GM03348 (cell line): ENCODE measurements around the gene LAMP2.

Source experiments
- DNase-seq: peaks from one replicate; pipeline ENCODE4 v3.0.0; 2012; ENCODE audit warnings: low spot score

Gene LAMP2

GRCh38 chrX:120456973-120457372, 12.1 kb downstream of the LAMP2 start:
- peak; percentile 11 for DNase-seq

- DNase-seq: no peak
Measured at GRCh38 chrX:120453985-120454384, 15.1 kb downstream of the LAMP2 start.

- peak; percentile 26 for DNase-seq
Measured at GRCh38 chrX:120452131-120452530, 17.0 kb downstream of the LAMP2 start.

- DNase-seq: peak; percentile 2
Measured at GRCh38 chrX:120450163-120450562, 18.9 kb downstream of the LAMP2 start.

GRCh38 chrX:120446498-120446897, 22.6 kb downstream of the LAMP2 start:
- DNase-seq: peak; percentile 12

- DNase-seq: no peak
Measured at GRCh38 chrX:120439921-120440320, 29.2 kb downstream of the LAMP2 start.

- DNase-seq: no peak
Measured at GRCh38 chrX:120429776-120430540, 39.1 kb downstream of the LAMP2 start.

GRCh38 chrX:120428309-120428708, 40.8 kb downstream of the LAMP2 start:
- DNase-seq: no peak

GRCh38 chrX:120426599-120426998, 42.5 kb downstream of the LAMP2 start:
- no peak for DNase-seq

GRCh38 chrX:120419463-120419862, 49.6 kb downstream of the LAMP2 start:
- DNase-seq: no peak

- DNase-seq: no peak
Measured at GRCh38 chrX:120408168-120408567, 60.9 kb downstream of the LAMP2 start.

GRCh38 chrX:120406638-120407037, 62.5 kb downstream of the LAMP2 start:
- DNase-seq: no peak

GRCh38 chrX:120402369-120402768, 66.7 kb downstream of the LAMP2 start:
- DNase-seq: no peak

- DNase-seq: no peak
Measured at GRCh38 chrX:120401301-120401700, 67.8 kb downstream of the LAMP2 start.

GRCh38 chrX:120380699-120381098, 88.4 kb downstream of the LAMP2 start:
- DNase-seq: no peak

- DNase-seq: no peak
Measured at GRCh38 chrX:120379937-120380681, 89.0 kb downstream of the LAMP2 start.

- no peak for DNase-seq
Measured at GRCh38 chrX:120378570-120378969, 90.5 kb downstream of the LAMP2 start.
